ENCODE measurements around the gene IFNA8. TPM values are rescaled to one million over a fixed set of nuclear protein-coding genes. Genes with fewer than 3 reads are reported as not detected.
A peak's percentile ranks its signal among the peaks of the same experiment; 100 is the strongest.
"Not testable (repeated sequence)": the region's sequence is repeated elsewhere in the genome, so short reads cannot be mapped to it uniquely, and the experiment has no call there.

Gene IFNA8
- total and polyA plus RNA-seq, 2 donors (not counting 1 experiment from before 2014, with no cell fraction given) = not detected

GRCh38 chr9:21434202-21435014, 25.5 kb downstream of the IFNA8 start:
- H3K27me3 ChIP-seq (replicated peaks in 1 of 4; ENCODE audit: control extremely low read depth in 1 of 4, control insufficient read depth in 3 of 4, insufficient read depth in 4 of 4, low read length in 3 of 4) = peaks cover 0 to 43% (median 28%) of the 10 kb centered on the region in 4 experiments
- Mint-ChIP-seq H3K4me3 (no peak overlapping the region), H3K9me3 (ENCODE audit: insufficient read depth) (no peaks in the 10 kb centered on the region), H3K4me1 (peaks cover 14% of the 10 kb centered on the region), H3K27ac (peak overlapping the region; percentile 57), H3K27me3 (peaks cover 64% of the 10 kb centered on the region)
- H2AFZ ChIP-seq (ENCODE audit: insufficient read depth, low read depth, low read length, poor library complexity, severe bottlenecking) = no peak overlapping the region
- DNase-seq (peak; percentile 65), ATAC-seq (ENCODE audit: low read depth) (no peak)
- H3K9me3 ChIP-seq (ENCODE audit: control extremely low read depth in 1 of 3, control insufficient read depth in 2 of 3, insufficient read depth in 1 of 3, low read length in 2 of 3) = no peaks in the 10 kb centered on the region
- H4K20me1 ChIP-seq (ENCODE audit: control insufficient read depth, insufficient read depth, low read length, poor library complexity, severe bottlenecking) = no peaks in the 10 kb centered on the region
- no peak overlapping the region for H3K27ac ChIP-seq (ENCODE audit: low read length in 2 of 2)
- no peak overlapping the region for H3K9ac ChIP-seq (ENCODE audit: low read length)
- intact Hi-C loops (cut with micrococcal nuclease) = loop anchor here (5.0 kb wide), 1 partner anchor 37 kb away; no protein-coding TSS in a partner anchor
- CTCF ChIA-PET = interaction anchor here (0.7 to 4.8 kb wide), 16 partner anchors 9 to 603 kb away, joined by 3 to 50 read pairs (median 6); partner anchors contain the start of gene IFNA2
- no peak overlapping the region for H3K4me3 ChIP-seq (ENCODE audit: control extremely low read depth in 1 of 5, extremely low read depth in 1 of 5, insufficient read depth in 1 of 5, low read depth in 2 of 5, low read length in 4 of 5)
- H3K79me2 ChIP-seq (ENCODE audit: control insufficient read depth, insufficient read depth, low read length) = no peaks in the 10 kb centered on the region
- TF ChIP-seq EZH2 (IDR thresholded peaks at IDR 0.05; ENCODE audit: borderline replicate concordance, insufficient read depth, low read depth, low read length, poor library complexity, severe bottlenecking) (no peak), CTCF (IDR thresholded peaks at IDR 0.05) (peak; percentile 66)
- H3K4me2 ChIP-seq (replicated peaks; ENCODE audit: low read depth, low read length, poor library complexity, severe bottlenecking) = no peak overlapping the region
- H3K36me3 ChIP-seq (replicated peaks in 1 of 2; ENCODE audit: control extremely low read depth in 1 of 2, control insufficient read depth in 1 of 2, extremely low read depth in 1 of 2, insufficient read depth in 2 of 2, low read length in 1 of 2) = no peaks in the 10 kb centered on the region
- WGBS (ENCODE audit: insufficient coverage) = 100% methylated on average over 3 of the region's 9 CpGs
- peaks cover 5 to 7% of the 10 kb centered on the region in 2 donors for H3K4me1 ChIP-seq (ENCODE audit: control insufficient read depth in 2 of 2, insufficient read depth in 2 of 2, low read length in 2 of 2)
- POLR2A ChIA-PET = no interaction called here

GRCh38 chr9:21435015-21435383, 26.1 kb downstream of the IFNA8 start:
- H3K36me3 ChIP-seq (replicated peaks in 1 of 2; ENCODE audit: control extremely low read depth in 1 of 2, control insufficient read depth in 1 of 2, extremely low read depth in 1 of 2, insufficient read depth in 2 of 2, low read length in 1 of 2); H4K20me1 ChIP-seq (ENCODE audit: control insufficient read depth, insufficient read depth, low read length, poor library complexity, severe bottlenecking); DNase-seq; POLR2A ChIA-PET; intact Hi-C loops (cut with micrococcal nuclease); H3K4me2 ChIP-seq (replicated peaks; ENCODE audit: low read depth, low read length, poor library complexity, severe bottlenecking); H3K9ac ChIP-seq (ENCODE audit: low read length); ATAC-seq (ENCODE audit: low read depth); H3K9me3 ChIP-seq (ENCODE audit: control extremely low read depth in 1 of 3, control insufficient read depth in 2 of 3, insufficient read depth in 1 of 3, low read length in 2 of 3); H3K9me3 Mint-ChIP-seq (ENCODE audit: insufficient read depth); H3K4me3 Mint-ChIP-seq; H2AFZ ChIP-seq (ENCODE audit: insufficient read depth, low read depth, low read length, poor library complexity, severe bottlenecking); H3K27ac Mint-ChIP-seq; H3K4me3 ChIP-seq (ENCODE audit: control extremely low read depth in 1 of 5, extremely low read depth in 1 of 5, insufficient read depth in 1 of 5, low read depth in 2 of 5, low read length in 4 of 5); H3K79me2 ChIP-seq (ENCODE audit: control insufficient read depth, insufficient read depth, low read length); H3K27ac ChIP-seq (ENCODE audit: low read length in 2 of 2); H3K4me1 ChIP-seq (ENCODE audit: control insufficient read depth in 2 of 2, insufficient read depth in 2 of 2, low read length in 2 of 2): not testable (repeated sequence)
- H3K27me3 Mint-ChIP-seq = peaks cover 60% of the 10 kb centered on the region
- 83% methylated on average over 1 of the region's 7 CpGs for WGBS (ENCODE audit: insufficient coverage)
- H3K27me3 ChIP-seq (replicated peaks in 1 of 4; ENCODE audit: control extremely low read depth in 1 of 4, control insufficient read depth in 3 of 4, insufficient read depth in 4 of 4, low read length in 3 of 4) = peaks cover 0 to 39% (median 25%) of the 10 kb centered on the region in 4 experiments
- H3K4me1 Mint-ChIP-seq = peaks cover 14% of the 10 kb centered on the region
- CTCF ChIA-PET = interaction anchor here (0.8 to 4.8 kb wide), 13 partner anchors 8 to 602 kb away, joined by 3 to 50 read pairs (median 7); partner anchors contain the start of gene IFNA2
